ENCODE measurements around the gene CSGALNACT2.
"Not testable (repeated sequence)": the region's sequence is repeated elsewhere in the genome, so short reads cannot be mapped to it uniquely, and the experiment has no call there.

CSGALNACT2 gene

DNA sequence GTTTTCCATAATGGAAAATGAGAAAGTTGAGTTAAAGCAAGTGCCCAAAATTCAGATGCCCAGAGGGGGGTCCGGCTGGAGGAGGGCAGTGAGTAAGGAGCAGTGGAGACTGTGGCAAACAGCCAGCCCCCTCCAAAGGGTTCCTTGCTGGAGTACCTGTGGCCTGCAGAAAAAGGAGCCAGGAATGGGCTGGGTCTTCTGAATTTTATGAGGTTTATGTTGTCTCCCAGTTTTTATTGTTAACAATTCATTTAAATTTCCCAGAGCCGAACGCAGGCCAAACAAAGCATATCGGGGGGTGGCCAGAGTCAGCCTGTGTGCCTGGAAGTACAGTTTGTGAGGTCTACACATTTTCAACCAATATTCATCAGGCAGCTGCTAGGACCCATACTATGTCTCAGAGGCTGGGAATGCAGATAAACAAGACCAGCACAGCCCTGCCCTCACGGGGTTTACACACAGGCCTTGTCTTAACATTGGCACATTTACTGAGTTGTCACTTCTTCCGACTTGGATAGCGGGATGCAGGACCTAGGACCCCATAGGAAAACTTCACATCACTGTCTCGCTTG is 12.9 kb upstream of the CSGALNACT2 start:
- DNase-seq (ENCODE audit: low read depth), result no peak

DNA sequence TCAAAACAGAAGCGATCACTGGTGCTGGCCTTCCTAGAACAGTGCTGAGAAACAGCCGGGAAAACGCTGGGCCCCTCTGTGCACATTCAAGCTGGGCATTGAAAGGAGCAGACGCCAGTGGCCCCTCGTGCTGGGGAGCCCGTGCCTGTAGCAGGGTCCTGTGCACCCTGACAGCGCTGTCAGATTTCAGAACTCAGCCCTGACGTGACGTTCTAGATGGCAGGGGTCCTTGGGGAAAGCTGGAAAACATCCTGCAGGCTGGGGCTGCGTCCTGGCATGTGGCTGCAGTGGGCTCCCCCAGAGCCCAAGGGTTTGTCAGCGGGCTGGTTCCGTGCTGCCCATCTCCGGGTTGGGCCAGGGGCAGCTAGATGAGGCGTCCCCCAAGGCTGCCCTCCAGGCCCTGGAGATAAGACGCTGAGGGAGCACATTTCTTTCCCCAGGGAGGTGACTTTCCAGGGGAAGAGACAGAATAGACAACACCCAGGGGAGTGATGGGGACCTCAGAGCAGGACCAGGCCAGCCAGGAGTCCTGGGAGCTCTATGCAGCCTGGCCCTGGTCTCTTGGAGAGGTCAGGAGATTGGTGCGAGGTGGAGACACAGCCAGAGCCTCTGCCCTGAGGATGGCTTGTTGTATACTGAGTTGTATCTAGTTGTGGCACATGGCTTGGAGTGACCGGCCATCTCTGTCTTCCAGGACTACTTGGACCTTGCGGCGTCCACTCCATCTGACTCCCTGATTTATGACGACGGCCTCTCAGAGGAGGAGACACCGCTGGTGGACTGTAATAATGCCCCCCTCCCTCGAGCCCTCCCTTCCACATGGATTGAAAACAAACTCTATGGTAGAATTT is 12.1 kb upstream of the CSGALNACT2 start:
- no peak for DNase-seq (ENCODE audit: low read depth)

DNA sequence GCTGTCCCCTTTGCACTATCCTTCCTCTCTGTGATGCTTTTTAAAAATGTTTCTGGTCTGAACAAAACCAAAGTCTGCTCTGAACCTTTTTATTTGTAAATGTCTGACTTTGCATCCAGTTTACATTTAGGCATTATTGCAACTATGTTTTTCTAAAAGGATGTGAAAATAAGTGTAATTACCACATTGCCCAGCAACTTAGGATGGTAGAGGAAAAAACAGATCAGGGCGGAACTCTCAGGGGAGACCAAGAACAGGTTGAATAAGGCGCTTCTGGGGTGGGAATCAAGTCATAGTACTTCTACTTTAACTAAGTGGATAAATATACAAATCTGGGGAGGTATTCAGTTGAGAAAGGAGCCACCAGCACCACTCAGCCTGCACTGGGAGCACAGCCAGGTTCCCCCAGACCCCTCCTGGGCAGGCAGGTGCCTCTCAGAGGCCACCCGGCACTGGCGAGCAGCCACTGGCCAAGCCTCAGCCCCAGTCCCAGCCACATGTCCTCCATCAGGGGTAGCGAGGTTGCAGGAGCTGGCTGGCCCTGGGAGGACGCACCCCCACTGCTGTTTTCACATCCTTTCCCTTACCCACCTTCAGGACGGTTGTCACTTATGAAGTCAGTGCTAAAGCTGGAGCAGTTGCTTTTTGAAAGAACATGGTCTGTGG is 11.4 kb upstream of the CSGALNACT2 start:
- no peak for DNase-seq (ENCODE audit: low read depth)

DNA sequence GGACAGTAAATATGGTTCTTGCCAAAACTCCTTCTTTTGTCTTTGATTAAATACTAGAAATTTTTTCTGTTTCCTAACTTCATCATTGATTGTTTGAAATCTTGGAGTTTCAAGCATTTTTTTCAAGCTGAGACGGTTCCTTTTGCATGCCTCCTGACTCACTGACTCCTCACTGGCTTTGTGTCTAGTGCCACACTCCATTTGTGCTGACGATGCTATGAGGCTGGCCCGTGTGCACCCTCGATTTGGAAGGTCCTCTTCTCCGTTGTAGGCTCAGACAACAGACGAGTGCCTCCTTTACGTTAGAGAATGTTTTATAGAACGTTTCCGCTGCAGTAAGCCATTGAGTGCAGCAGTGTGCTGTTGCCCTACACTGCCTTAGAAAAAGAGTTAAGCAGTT is 10.8 kb upstream of the CSGALNACT2 start:
- DNase-seq (ENCODE audit: low read depth), result no peak

DNA sequence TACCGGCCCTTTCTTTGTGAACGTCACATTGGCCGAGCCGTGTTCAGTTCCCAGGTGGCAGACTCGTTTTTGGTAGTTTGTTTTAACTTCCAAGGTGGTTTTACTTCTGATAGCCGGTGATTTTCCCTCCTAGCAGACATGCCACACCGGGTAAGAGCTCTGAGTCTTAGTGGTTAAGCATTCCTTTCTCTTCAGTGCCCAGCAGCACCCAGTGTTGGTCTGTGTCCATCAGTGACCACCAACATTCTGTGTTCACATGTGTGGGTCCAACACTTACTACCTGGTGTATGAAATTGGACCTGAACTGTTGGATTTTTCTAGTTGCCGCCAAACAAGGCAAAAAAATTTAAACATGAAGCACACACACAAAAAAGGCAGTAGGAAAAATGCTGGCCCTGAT is 9.9 kb upstream of the CSGALNACT2 start:
- no peak for DNase-seq (ENCODE audit: low read depth)

DNA sequence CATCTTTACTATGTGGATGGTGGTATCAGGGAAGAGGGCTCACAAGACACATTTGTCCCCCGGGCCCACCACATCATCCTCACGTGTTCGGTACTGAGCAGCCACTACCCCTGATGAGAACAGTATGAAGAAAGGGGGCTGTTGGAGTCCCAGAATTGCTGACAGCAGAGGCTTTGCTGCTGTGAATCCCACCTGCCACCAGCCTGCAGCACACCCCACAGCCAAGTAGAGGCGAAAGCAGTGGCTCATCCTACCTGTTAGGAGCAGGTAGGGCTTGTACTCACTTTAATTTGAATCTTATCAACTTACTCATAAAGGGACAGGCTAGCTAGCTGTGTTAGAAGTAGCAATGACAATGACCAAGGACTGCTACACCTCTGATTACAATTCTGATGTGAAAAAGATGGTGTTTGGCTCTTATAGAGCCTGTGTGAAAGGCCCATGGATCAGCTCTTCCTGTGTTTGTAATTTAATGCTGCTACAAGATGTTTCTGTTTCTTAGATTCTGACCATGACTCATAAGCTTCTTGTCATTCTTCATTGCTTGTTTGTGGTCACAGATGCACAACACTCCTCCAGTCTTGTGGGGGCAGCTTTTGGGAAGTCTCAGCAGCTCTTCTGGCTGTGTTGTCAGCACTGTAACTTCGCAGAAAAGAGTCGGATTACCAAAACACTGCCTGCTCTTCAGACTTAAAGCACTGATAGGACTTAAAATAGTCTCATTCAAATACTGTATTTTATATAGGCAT is 9.1 kb upstream of the CSGALNACT2 start:
- DNase-seq (ENCODE audit: low read depth), result no peak

DNA sequence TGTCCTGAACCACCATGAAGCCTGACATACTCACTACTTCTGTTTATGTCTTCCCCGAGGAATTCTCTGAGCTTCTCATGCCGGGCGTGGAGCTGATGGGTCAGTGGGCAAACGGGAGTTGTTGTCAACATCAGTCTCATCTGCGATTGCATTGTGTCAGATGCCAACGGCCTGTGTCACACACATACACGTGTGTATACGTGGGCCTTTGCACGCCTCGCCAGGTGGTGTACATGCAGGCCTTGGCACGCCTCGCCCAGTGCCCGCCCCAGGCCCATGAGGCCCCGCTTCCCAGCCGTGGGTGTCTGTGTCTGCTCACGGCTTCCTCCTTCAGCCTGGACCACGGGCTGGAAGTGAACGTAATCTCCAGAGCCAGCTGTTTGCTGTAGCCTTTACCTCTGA is 7.5 kb upstream of the CSGALNACT2 start:
- DNase-seq (ENCODE audit: low read depth), result no peak

DNA sequence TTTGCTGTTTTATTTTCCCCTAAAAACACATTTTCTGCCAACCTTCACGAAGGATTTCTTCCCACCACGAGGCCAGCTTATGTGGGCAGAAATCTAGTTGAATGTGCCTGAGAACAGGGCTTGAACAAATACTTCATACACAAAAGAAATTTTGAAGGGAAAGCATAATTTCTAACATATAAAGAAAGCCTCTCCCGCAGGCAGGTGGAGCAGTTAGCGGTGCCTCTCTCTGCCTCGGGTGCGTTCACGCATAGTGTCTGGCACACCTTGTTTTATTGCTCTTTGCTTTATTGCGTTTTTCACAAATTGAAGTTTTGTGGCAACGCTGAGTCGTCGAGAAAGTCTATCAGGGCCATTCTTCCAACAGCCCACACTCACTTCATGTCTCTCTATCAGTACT is 7.0 kb upstream of the CSGALNACT2 start:
- DNase-seq (ENCODE audit: low read depth), result no peak

DNA sequence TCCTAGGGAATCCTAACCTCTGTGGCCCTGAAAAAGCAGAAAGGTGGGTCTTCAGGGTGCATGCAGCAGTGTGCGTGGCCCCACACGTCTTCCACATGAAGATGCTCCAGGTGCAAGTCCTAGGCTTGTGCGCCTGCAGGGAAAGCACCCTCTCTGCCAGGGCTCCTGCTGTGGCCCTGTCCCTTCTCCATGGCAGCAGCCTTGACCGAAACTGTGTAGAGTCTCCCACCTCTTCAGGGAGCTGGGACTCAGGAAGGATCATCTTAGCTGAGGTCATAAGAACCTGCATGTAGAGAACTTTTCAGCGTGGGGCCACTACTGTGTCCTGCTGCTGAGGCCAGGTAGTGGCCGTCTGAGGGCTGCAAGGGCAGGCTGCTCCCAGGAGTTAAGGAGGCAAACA is 6.3 kb upstream of the CSGALNACT2 start:
- no peak for DNase-seq (ENCODE audit: low read depth)

DNA sequence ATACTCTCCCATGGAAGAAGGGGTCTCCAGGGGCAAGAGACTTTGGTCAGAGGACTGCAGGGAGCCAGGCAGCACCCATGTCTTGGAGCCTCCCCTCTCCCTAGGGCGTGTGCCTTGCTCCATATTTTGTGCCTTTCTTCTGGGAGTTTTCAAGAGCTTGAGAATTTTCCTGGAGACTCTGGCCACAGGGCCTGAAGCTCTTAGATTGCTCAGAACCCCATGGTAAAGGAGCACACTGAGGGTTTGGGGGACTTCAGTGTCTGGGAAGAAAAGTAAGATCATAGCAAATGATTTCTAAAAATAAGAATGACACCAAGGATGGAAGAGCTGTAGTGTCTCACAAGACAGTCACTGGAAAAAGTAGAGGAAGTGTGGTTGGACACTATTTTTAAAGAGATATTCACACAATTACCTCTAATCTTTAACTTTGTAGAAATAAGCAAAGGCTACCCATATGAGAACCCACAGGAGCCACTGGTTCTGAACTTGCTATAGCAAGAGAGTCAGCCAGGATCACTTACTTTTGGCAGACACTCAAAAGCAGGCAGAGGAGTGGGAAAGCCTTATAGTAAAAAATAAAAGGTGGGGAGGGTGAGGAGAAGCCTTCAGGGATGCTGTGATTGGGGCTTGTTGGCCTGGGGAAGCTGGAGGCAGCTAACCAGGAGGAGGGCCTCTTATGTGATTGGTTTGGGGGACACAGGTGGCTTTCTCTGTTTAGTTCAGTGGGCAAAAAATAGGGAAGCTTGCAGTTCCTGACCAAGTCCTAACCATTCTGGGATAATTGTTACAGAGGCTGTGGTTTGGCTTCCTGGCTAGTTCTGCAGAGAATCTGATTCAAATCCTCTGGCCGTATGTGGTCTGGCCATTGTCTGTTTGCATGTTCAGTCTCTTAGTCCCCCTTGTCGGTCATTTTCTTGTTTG is 5.1 kb upstream of the CSGALNACT2 start:
- no peak for DNase-seq (ENCODE audit: low read depth)

DNA sequence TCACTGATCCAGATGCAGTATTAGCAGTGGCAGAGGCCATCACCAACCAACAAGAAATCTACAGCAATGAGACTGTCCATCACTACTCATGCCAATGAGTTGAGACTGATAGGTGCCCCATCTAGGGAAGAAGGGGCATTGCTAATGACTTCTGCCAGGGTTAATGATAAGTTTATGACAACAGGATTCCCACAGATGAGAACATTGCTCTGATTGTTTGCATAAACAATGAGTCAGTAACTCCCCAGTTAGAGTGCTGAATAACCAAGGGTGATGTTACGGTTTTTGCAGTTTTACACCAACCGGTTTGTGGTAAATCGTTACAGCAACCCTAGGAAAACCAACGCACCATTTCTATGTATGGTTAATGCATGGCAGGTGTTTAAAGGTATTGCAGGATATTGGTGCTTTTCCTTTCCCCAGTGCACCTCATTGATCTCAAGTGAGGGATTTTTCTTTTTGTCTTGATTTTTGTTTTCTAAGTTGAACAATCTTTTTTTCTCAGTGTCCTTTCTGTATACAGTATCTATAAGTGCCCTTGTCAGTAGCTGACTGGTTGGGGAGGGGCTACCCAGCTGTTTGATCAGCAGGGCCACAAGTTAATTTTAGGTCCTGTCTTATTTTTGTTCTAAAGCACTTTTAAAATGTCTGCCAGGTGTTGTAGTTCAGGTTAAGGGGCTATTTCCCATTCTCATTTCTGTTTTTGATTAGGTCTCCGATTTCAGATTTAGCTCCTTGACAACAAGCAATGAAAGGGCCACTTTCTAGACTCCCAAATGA is 3.9 kb upstream of the CSGALNACT2 start:
- no peak for DNase-seq (ENCODE audit: low read depth)

DNA sequence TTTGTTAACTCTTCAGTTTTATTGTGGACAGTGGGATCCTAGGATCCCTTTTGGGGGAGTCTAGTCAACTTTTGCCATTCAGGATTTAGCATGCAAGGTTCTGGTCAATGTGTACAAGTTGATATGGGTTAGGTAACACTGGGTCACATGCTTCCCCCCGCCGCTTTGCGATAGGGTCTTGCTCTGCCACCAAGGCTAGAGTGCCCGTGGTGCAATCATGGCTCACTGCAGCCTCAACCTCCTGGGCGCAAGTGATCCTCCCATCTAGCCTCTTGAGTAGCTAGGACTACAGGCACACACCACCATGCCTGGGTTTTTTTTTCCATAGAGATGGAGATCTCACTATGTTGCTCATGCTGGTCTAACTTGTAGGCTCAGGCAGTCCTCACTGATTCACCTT is 3.2 kb upstream of the CSGALNACT2 start:
- DNase-seq (ENCODE audit: low read depth), result no peak

DNA sequence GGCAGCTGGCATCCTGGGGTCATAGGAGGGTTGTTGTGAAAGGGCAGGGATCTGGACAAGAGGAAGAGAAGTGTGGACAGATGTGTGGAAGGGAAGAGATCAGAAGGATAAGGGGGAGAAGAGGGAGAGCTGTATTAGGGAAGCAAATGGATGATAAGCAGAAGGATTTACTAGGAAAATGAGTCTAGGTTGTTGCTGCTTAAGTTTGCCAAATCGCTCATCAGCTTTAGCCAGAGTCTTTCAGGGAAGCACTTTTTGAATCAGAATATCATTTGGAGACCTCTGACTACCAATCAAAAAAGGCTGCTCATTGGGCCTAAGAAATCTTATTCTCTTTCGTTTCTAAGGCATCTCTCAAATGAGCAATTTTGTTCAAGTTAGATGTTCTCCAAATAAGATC is 2.6 kb upstream of the CSGALNACT2 start:
- DNase-seq (ENCODE audit: low read depth), result no peak

DNA sequence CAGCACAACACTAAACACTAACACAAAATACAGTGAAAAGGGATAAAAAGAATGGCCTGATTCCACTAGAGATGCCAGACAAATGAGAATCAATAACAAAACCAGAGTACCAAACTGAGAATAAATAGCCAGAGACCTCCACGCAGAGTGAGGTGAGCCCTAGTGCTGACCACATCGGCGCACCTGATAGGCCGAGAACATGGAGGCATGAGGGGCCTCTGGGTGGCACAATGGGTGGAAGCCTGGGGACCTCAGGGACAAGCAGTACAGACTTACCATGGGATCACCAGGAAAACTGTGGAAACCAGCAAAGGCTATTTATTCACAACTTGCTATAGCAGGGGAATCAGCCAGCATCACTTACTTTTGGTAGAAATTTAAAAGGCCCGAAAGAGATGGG is 1.8 kb upstream of the CSGALNACT2 start:
- DNase-seq (ENCODE audit: low read depth), result no peak

DNA sequence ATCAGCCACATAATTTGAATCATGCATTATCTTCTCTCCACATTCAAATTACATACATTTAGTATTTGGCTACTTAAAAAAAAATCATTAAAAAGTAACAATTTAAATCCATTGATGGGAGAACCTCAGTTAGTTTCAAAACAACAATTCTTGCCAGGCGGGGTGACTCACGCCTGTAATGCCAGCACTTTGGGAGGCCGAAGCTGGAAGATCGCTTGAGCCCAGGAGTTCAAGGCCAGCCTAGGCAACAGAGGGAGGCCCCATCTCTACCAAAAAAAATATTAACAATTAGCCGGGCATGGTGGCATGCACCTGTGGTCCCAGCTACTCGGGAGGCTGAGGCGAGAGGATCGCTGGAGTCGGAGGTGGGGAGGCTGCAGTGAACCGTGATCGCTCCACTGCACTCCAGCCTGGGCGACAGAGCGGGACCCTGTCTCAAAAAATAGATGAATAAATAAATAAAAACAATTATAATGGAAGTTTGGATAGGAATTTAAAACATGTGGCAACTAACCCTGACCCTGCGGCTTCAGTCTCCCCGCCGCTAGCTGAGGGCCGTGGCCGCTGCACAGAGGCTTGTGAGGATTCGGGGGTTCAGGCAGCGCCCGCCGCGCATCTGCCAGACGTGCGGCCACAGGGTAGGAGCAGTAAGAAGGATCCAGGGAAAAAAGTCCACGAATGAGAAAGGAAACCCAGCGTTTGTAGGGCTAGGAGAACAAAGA is 1.1 kb upstream of the CSGALNACT2 start:
- no peak for DNase-seq (ENCODE audit: low read depth)

DNA sequence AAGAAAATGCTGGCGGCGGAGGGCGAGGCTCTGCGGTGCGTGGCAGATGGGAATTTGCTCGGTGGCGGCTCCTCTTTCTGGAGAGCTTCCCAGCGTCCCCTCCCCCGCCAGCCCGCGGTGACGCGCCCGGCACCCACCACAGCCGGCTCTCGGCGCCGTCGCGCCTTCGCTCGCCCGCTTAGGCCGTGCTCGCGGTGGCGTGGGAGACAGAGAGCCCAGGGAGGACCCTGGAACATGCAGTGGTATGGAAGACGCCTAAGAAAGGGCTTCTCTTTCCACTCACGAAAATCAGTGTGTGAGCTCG is 576 bp upstream of the CSGALNACT2 start:
- peak; percentile 35 for DNase-seq (ENCODE audit: low read depth)

DNA sequence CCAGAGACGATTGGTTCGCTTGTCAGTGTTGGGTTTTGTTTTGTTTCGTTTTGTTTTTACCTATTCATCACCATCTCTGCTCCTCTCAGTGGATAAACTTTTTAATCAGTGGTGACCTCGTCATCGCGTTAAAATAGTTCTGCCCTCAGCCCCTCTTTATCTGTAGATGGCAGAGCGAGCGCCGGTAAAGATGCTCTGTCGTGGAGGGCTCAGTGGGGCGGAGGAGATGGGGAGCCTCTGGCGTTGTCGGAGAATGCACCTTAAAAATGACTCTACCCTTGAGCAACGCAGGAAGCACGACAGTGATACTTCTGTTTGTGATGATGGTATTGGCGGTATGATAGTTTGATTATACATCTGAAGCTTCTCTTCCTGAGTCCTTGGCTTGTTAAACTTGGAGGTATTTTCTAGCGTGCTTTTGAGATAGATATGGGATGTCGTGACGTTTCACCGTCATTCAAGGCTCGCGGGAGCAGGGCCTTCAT is 554 bp downstream of the CSGALNACT2 start:
- DNase-seq (ENCODE audit: low read depth), result peak; percentile 30

DNA sequence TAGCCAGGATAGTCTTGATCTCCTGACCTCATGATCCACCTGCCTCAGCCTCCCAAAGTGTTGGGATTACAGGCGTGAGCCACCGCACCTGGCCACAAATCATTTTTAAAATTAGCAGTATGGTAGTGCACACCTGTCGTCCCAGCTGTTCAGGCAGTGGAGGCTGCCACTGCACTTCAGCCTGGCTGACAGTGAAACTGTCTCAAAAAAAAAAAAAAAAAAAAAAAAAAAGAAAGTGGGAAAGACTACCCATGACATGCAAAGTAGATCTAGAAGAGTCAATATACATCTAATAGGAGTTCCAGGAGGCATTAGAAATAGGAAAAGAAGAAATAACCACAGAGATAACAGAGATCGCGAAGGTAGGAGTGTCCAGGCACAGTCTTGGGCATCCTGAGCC is 3.2 kb downstream of the CSGALNACT2 start:
- no peak for DNase-seq (ENCODE audit: low read depth)

DNA sequence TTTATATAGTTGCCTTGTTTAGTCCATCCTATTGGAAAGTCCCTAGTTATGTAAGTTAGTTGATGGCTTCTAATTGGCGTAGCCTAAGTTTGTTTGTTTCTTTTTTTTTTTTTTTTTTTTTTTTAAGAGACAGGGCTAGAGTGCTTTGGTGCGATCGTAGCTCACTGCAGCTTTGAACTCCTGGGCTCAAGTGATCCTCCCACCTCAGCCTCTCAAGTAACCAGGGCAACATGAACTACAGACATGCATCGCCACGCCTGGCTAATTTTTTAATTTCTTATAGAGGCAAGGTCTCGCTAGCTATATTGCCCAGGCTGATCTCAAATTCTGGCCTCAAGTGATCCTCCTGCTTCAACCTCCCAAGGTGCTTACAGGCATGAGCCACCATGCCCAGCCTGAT is 7.1 kb downstream of the CSGALNACT2 start:
- DNase-seq (ENCODE audit: low read depth), result no peak

DNA sequence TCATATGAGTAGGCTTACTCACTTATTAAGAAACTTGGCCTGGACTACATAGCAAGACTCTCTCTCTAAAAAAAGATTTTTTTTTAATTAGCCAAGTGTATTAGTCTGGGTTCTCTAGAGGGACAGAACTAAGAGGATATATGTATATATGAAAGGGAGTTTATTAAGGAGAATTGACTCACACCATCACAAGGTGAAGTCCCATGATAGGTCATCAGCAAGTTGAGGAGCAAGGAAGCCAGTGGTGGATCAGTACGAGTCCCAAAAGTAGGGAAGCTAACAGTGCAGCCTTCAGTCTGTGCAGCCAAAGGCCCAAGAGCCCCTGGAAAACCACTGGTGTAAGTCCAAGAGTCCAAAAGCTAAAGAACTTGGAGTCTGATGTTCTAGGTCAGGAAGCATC is 7.7 kb downstream of the CSGALNACT2 start:
- not testable (repeated sequence) for DNase-seq (ENCODE audit: low read depth)

Measured in stimulated activated CD8-positive, alpha-beta memory T cell treated with anti-CD3 and anti-CD28 coated beads, Interleukin-12 subunit alpha, Interleukin-12 subunit beta, amount 100 ng/mL, for 4 hours (primary cell).